Neural cell (in vitro differentiated cells): ENCODE data around the gene KIAA1210.

Source experiments
- EP300 ChIP-seq: fragments of 450-650 bp; conservative IDR thresholded peaks from 2 replicates; pipeline ENCODE4 v1.6.1; 2014; ENCODE audit warnings: antibody characterized with exemption, mild to moderate bottlenecking, moderate library complexity; ENCODE audit not compliant: poor library complexity, severe bottlenecking
- EZH2 ChIP-seq: fragments of 200-600, 300-800 bp; shearing (Covaris generic), sonication (generic); IDR thresholded peaks from 2 replicates; pipeline ENCODE4 v1.6.1; 2014; ENCODE audit warnings: antibody characterized with exemption, low read length, borderline replicate concordance, mild to moderate bottlenecking; ENCODE audit not compliant: insufficient read depth, poor library complexity, severe bottlenecking
- MXI1 ChIP-seq: fragments of 450-650 bp; conservative IDR thresholded peaks from 2 replicates; pipeline ENCODE4 v1.6.1; 2014; ENCODE audit warnings: antibody characterized with exemption, mild to moderate bottlenecking; ENCODE audit not compliant: poor library complexity, severe bottlenecking
- RAD21 ChIP-seq: fragments of 450-650 bp; conservative IDR thresholded peaks from 2 replicates; pipeline ENCODE4 v1.6.1; 2014; ENCODE audit warnings: antibody characterized with exemption, mild to moderate bottlenecking, moderate library complexity
- SMC3 ChIP-seq: fragments of 450-650 bp; conservative IDR thresholded peaks from 2 replicates; pipeline ENCODE4 v1.6.1; 2014; ENCODE audit warnings: antibody characterized with exemption, mild to moderate bottlenecking, moderate library complexity; ENCODE audit not compliant: poor library complexity
- TF ChIP-seq, protein P1 (sequence below): fragments of 450-650 bp; IDR thresholded peaks from 2 replicates; pipeline ENCODE4 v1.5.1; 2014; ENCODE audit warnings: antibody characterized with exemption, mild to moderate bottlenecking, moderate library complexity; ENCODE audit not compliant: poor library complexity, severe bottlenecking
- TF ChIP-seq, protein P2 (sequence below): IDR thresholded peaks from 2 replicates; pipeline ENCODE4 v1.6.1; 2012; ENCODE audit warnings: borderline replicate concordance

DNA sequence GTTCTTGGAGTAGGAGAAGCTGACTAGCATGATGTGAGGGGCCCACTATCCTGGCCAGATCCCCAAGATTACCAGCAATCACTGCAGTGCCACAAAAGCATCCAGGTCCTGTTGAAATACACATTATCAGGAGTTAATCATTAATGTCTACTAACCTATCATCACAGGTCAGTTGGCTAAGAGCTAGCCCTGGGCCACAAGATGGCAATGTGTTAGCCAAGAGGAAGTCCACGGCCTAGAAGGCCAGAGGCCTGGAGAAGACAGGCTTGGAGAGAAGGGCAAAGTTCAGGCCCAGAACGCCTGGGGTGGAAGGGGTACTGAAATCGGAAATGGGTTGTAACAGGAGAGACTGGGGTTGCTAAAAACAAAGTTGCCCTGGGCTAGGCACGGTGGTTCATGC, 19.9 kb upstream of the KIAA1210 start:
- TF ChIP-seq MXI1 (no peak), SMC3 (no peak), EZH2 (no peak), RAD21 (no peak), EP300 (no peak)
- TF ChIP-seq, protein P1, sequence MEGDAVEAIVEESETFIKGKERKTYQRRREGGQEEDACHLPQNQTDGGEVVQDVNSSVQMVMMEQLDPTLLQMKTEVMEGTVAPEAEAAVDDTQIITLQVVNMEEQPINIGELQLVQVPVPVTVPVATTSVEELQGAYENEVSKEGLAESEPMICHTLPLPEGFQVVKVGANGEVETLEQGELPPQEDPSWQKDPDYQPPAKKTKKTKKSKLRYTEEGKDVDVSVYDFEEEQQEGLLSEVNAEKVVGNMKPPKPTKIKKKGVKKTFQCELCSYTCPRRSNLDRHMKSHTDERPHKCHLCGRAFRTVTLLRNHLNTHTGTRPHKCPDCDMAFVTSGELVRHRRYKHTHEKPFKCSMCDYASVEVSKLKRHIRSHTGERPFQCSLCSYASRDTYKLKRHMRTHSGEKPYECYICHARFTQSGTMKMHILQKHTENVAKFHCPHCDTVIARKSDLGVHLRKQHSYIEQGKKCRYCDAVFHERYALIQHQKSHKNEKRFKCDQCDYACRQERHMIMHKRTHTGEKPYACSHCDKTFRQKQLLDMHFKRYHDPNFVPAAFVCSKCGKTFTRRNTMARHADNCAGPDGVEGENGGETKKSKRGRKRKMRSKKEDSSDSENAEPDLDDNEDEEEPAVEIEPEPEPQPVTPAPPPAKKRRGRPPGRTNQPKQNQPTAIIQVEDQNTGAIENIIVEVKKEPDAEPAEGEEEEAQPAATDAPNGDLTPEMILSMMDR = no peak
- TF ChIP-seq, protein P2, sequence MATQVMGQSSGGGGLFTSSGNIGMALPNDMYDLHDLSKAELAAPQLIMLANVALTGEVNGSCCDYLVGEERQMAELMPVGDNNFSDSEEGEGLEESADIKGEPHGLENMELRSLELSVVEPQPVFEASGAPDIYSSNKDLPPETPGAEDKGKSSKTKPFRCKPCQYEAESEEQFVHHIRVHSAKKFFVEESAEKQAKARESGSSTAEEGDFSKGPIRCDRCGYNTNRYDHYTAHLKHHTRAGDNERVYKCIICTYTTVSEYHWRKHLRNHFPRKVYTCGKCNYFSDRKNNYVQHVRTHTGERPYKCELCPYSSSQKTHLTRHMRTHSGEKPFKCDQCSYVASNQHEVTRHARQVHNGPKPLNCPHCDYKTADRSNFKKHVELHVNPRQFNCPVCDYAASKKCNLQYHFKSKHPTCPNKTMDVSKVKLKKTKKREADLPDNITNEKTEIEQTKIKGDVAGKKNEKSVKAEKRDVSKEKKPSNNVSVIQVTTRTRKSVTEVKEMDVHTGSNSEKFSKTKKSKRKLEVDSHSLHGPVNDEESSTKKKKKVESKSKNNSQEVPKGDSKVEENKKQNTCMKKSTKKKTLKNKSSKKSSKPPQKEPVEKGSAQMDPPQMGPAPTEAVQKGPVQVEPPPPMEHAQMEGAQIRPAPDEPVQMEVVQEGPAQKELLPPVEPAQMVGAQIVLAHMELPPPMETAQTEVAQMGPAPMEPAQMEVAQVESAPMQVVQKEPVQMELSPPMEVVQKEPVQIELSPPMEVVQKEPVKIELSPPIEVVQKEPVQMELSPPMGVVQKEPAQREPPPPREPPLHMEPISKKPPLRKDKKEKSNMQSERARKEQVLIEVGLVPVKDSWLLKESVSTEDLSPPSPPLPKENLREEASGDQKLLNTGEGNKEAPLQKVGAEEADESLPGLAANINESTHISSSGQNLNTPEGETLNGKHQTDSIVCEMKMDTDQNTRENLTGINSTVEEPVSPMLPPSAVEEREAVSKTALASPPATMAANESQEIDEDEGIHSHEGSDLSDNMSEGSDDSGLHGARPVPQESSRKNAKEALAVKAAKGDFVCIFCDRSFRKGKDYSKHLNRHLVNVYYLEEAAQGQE = no peak
